Tibial nerve (tissue), 4 donors: ENCODE measurements around the gene GALNT10.

ENCODE experiments used
- CTCF ChIP-seq, 5 experiments: fragments of 200-600 bp in 3 of 5; fragments of 450-650 bp in 2 of 5; sonication (generic) in 3 of 5; IDR thresholded peaks; one replicate each; pipeline ENCODE4 v1.5.1; 2016 to 2019; ENCODE audit warnings: antibody characterized with exemption in 5 of 5, mild to moderate bottlenecking in 3 of 5, moderate library complexity in 2 of 5
- EP300 ChIP-seq, 2 donors: sonication (generic); formaldehyde crosslinking; IDR thresholded peaks; one replicate each; pipeline ENCODE4 v1.6.1; 2017; ENCODE audit warnings: antibody characterized with exemption in 2 of 2, mild to moderate bottlenecking in 1 of 2
- POLR2A ChIP-seq, 2 donors: fragments of 450-650 bp; IDR thresholded peaks; one replicate each; pipeline ENCODE4 v1.6.1; 2017; ENCODE audit warnings: antibody characterized with exemption in 2 of 2, mild to moderate bottlenecking in 2 of 2, moderate library complexity in 2 of 2

GRCh38 chr5:154324033-154324432 lies 133.5 kb downstream of the GALNT10 start:
- TF ChIP-seq CTCF (IDR thresholded peaks at IDR 0.05) (no peak), POLR2A (IDR thresholded peaks at IDR 0.05) (no peak), EP300 (IDR thresholded peaks at IDR 0.05) (no peak)
